HG03196 (cell line): ENCODE results near the gene CCN2.

Source experiments
- ATAC-seq: cut with Tn5 transposase; IDR thresholded peaks from one replicate; pipeline ENCODE4 v1.9.1; 2021; ENCODE audit not compliant: unreplicated experiment

Gene CCN2, protein sequence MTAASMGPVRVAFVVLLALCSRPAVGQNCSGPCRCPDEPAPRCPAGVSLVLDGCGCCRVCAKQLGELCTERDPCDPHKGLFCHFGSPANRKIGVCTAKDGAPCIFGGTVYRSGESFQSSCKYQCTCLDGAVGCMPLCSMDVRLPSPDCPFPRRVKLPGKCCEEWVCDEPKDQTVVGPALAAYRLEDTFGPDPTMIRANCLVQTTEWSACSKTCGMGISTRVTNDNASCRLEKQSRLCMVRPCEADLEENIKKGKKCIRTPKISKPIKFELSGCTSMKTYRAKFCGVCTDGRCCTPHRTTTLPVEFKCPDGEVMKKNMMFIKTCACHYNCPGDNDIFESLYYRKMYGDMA

DNA sequence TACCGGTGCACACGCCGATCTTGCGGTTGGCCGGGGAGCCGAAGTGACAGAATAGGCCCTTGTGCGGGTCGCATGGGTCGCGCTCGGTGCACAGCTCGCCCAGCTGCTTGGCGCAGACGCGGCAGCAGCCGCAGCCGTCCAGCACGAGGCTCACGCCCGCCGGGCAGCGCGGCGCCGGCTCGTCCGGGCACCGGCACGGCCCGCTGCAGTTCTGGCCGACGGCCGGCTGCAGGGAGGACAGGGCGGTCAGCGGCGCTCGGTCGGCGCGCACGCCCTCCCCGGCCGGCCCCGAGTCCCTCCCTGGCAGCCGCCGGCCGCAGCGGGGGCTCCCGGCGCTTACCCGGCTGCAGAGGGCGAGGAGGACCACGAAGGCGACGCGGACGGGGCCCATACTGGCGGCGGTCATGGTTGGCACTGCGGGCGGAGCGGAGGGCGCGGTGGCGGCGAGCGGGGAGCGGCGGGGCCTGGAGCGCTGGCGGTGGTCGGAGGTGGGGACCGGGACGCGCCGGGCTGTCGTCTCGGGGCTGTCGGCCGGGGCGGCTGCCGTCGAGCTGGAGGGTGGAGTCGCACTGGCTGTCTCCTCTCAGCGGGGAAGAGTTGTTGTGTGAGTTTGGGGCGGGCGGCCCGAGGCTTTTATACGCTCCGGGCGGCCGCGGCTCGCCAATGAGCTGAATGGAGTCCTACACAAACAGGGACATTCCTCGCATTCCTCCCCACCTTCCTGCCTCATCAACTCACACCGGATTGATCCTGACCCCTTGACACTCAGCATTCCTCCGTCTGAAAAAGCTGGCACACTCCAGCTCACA is at the start of gene CCN2:
CCN2 (minus strand) TSS at position 606 of the 809 bp plus-strand sequence; CDS start at position 406, 200 bp downstream.
- ATAC-seq: no peak

DNA sequence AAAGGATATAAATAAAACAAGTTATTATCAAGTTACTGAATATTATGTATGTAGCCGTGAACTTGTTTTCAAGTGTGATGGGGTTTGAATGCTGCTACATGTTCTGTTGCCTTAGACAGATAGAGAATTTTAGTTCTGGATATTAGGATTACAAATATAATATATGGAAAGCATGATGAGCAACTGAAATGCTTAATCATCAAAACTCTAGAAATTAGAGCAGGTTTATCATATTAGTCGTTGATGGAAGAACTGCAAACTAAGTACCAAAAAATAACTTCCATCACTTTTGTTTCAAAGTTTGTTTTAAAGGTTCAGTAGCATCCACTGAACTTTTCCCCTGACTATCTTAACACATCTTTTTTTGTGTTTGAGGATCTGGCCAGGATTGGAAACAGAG is 49.1 kb upstream of the CCN2 start:
- no peak for ATAC-seq

DNA sequence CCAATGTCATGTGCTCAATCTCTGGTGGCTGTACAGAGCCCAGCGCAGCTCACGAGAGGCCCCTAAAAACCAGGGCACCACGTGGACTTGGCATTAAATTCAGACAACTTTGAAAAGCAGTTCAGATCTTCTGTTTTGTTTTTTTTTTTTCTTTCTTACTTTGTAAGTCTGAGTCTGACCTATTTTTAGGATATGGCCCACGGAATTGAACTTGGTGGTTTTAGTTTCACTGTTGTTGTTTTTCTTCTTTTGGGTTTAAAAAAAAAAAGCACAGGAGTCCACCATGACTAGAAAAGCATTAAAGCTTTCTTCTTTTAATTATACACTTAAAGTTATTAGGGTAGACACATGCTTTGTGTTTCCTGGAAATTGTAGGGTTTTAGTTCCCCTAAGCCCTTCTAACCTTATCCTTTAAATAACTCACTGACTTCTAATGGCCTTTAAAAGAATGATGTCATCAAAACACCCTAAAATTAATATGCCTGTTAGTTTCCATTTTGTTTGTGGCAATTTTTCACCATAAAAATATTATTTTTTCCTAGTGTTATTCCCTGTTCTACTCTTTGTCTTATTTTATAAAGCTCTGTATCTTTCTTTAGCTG is 48.5 kb upstream of the CCN2 start:
- no peak for ATAC-seq

DNA sequence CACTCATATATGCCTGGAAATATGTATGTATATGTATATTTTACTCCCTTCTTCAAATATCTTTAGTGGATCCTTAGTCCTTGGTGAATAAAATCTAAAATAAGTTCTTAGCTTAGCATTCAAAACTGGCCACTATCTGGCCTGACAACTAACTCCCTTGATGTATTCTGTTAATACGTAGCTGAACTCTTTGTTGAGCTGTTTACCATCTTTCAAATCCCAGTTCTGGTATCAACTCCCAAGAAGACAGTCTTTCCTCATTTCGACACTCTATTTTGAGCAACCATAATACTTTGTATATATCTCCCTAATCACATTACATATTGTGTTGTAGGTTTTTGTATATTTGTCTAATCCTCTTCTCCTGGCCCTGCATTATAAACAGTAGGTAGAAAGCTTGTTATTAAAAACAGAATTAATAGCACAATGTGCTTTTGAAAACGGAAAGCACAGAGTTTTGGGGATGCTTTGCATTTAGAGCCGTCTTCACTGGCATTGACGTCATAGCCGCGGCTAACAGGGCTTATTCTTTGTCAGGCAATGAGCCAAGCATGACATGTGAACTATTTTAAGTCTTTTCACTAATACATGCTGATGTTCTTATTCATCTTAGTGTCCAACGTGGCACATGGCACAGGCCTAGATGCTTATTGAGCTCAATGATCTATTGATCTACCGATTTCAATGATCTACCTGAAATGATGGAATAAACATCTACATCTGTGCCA is 47.2 kb upstream of the CCN2 start:
- ATAC-seq: no peak

DNA sequence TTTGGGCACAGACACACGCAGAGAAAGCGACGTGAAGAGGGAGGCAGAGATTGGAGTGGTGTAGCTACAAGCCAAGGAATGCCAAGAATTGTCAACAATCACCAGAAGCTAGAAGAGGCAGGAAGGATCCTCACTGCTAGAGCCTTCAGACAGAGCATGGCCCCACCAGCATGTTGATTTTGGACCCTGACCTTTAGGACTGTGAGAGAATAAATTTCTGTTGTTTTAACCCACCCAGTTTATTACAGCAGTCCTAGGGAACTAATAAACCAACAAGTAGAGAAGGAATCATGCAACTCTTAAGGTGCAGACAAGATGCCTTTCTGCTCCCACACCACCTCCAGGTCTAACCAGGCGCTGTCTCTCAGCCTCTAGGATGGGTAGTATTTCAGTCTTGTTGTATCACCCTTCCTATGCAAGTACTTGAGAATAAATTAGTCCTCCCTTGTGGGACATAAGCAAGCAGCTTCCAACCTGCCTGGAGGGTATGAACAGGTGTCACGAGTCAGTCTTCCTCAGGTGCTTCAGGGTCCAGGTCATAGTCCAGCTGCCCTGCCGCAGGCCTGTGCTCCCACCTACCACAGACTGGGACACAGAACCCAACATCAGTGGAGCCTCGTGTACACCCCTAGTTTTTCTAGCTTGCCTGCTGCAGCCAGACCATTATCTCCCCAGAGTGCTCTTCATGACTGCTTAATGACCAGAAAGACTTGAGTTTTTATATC is 46.4 kb upstream of the CCN2 start:
- no peak for ATAC-seq

DNA sequence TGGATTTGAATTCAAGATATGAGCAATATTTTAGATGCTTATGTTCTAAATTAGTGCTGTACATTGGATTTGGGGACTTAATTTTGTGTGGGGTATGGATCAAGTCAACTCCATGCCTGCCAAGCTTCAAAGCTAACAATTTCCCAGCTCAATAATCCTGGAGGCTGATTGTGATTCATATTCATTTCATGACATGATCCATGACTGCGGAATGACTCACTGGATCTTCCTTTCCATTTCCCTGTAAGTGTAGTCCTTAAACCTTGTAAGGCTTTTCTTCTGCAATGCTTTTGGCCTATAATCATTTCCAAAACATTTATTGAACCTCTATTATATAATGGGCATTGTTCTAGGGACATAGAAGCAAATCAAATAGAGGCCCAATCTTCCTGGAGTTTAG is 44.7 kb upstream of the CCN2 start:
- no peak for ATAC-seq

DNA sequence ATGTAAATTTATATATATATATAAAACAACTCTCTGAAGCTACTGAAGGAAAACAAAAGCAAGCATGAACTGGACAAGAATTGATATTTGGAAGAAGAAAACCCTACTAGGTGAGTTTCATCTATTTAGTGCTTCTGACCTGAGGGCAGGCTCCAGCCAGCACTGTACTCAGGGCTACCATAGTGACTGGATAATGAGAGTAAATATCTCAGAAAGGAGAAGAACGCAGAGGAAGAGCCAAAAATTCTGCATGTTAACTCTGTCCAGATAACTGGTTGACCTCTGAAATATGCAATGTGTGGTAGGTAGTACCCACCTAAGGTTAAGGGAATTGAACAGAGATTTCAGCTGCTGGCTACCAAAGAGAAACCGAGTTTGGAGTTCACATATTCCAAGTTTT is 41.4 kb upstream of the CCN2 start:
- ATAC-seq: no peak

DNA sequence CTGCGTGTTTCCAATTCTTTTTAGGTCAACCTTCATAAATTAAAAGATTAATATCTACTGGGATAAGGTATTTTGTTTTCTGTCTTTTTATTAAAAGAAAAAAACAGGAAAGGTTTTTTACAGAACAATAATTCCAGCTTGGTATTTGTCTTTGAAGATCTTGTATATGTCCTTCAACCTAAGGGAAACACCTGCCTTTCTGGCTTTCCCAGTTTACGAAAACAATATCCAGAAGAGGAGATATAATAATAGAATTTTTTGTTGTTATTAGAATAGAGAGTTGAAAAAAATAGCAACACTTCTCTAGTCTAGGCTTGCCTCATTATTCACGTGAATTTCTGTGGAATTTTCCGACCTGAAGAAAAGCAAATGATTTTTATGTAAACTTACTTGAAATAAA is 37.9 kb upstream of the CCN2 start:
- no peak for ATAC-seq

DNA sequence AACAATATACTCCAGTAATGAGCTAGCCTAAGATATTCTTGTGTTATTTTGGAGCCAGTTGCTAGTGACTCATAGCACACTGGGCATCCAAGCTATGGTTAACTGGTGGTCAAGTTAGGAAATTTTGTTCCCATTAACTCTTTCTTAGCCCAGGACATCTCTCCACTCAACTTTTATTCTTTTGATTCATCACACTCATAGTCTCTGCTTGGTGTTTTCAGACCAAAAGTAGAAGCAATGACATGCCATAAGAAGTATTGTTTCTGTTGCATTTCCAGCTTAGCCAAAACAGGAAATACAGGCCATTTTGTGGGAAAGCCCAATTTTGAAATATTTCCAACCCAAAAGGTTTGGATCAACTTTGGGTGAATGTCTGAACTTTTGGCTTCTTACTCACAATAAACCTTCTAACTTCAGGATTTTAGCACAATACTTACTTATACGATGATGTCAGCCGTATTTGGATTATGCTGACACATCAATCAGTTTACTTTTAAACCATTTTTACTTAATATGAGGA is 31.6 kb upstream of the CCN2 start:
- ATAC-seq: no peak

DNA sequence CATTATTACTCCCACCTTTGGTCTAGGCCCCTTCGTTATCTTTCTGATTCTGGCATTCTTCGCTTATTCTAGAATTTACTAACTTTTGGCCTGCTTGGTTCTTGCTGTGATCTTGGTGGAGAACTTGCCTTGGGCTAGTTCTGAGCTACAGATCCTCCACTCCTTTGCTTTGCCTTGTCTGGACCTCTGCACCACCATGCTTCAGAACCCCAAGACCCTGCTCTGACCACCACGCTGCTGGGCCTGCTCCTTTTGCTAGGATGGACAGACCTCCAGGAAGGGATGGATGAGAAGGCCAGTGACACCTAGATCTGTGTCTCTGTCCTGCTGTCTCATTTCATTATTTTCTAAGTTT is 30.4 kb upstream of the CCN2 start:
- no peak for ATAC-seq

DNA sequence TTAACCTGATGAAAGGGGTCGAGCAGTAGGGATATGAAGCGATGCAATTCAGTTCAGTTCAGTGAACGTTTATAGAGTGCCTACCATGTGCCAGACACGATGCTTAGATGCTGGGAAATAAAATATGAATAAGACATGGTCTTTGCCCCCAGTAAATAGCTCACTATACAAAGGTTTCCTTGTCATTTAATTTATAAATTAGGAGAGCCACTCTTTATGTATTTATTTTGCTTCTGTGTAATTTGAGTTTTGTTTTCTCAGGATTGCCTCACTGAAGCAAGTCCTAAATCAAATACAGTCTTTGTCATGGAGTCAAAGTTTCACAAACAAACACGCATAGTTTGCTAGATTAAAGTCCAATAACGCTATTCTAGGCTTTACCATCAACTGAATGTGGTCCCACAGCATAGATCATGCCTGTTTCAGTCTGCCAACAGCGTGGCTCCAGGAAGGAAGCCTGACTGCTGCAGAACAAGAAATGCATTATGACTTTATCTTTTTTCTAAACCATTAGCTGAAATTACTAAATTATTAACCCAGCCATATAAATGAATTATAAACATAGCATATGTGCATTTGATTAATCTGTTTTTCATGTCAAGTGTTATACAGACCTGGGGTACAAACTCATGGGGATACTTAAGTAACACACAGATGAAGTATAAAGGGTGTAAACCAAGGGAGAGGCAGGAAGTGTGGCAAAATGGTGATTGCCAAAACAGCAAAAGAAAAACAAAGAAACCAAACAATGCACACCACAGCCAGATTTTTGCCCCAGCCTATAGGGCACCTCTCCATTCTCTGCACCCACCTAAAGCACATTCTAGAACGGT is 29.8 kb upstream of the CCN2 start:
- ATAC-seq: no peak

DNA sequence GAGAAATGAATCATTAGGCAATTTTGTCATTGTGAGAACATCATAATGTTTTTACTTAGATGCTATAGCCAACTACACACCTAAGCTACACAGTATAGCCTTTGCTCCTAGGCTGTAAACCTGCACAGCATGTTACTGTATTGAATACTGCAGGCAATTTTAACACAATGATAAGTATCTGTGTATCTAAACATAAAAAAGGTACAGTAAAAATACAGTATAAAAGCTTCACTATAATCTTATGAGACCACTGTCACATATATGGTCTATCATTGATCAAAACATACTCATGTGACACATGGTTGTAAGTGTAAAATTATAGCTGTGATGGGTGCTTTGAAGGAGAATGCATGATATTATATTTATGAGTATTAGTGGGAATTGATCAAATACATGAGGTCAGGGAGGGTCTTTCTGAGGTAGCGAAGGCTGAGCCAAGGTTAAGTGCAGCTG is 29.2 kb upstream of the CCN2 start:
- no peak for ATAC-seq

DNA sequence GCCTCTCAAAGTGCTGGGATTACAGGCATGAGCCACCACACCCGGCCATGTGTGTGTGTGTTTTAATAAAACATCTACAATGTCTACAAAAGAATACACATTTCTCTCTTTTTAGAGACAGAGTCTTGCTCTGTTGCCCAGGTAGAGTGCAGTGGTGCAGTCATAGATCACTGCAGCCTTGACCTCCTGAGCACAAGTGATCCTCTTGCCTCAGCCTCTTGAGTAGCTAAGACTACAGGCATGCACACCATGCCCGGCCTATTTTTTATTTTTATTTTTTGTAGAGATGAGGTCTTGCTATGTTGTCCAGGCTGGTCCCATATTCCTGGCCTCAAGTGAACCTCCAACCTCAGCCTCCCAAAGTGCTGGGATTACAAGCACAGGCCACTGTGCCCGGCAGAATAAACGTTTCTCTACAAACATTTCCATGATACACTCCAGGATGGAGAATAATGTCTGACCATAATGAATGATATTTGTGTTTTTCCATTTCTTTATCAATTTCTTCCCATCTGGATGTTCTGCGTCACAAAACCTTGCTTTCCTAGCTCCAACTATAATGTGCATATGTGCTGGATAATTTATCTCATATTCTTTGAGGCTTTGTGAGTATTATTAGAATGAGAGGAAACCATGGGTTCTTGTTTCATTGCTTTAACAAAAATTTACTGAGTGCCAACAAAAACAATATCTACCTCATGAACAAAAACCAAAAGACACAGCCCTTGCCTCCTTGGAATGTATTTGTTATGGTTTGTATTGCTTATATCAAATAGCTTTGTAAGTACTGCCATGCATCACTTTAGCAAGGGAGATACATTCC is 28.6 kb upstream of the CCN2 start:
- no peak for ATAC-seq

DNA sequence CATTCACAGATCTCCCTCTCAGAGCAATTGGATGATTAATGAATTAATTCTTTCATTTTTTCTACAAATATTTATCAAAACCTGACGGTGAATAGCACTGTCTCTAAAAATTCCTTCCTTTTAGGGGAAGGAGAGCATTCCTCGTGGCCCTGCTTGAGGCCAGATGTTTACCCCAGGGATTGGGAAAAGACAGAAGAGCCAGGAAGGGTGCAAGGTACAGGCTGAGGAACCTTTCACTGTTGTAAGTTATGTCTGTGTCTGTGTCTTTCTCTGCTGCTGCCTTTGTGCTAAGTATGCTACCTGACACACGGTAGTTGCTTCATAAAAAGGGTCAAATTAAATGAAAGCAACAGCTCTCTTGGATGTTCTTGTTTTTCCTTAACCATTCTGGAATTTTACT is 27.4 kb upstream of the CCN2 start:
- ATAC-seq: no peak

DNA sequence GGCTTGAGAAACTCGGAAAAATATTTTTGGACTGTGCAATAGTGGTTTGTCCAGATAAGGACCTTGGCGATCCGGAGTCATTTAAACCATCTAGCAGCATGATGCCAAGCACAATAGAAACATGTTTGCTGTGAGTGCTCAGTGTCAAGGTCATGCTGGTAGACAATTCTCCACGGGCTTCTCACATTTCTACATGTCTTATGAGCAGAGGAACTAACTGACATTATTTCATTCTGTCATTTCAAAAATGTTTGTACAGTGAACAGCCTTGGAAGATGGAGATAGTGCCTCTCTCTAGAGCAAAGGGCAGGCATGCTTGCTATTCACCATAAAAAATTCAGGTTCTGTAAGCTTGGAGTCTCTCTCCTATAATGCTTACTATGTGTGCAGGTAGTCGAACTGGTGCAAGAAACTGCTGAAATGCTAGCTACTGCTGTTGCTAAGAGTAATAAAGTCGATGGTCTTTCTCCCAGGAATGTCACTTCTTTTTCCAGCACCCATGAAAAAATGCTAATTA is 25.4 kb upstream of the CCN2 start:
- ATAC-seq: no peak

DNA sequence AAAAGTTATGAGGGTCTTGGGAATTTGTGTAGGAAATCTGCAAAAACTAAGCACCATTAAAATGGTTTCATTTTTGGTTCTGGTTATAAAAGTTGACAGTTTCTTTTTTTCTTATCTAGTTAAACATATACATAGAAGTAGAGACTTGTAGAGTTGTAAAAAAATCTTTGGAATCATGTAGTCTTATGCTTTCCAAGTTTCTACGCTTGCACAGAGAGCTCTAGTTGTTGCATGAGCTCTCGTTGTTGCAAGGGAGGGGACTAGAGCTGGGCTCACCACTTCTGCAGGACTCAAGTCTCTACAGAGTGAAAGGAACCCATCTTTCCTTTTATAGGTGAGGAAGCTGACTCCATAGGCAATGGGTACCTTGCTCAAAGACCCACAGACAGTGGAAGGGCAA is 21.6 kb upstream of the CCN2 start:
- no peak for ATAC-seq

DNA sequence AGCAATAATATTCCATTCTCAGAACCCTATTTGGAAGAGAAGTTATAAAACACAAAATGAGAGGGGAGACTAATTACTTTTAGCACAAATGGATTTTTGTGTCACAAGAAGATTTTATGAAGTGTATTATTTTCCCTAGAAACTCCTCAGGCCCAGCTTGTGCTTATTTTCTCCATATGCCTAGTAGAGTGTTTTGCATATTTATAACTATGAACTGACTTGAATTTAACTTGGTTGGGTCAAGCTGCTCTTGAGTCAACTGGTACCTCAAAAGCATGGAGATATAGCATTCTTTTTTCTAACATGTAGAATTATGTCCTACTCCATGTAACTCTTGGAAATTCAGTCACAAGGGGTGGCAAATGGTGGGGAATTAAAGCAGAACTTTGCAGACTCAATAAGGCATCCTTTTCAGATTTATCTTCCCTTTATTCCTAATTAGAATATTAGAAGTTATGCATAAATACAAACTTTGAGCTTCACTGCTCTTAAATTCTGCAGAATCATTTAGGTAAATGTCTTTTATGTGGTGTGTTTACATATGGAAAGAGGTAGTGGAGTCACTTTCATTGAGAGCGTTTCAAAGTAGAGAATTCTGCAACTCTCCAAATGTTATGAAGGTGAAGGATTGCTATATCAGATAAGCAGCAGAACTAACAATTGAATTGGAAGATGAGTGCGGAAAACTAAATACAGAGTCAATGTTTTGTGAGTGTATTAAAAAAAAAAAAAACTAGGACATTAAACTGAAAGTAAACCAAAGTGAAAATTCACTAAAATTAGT is 19.1 kb upstream of the CCN2 start:
- no peak for ATAC-seq

DNA sequence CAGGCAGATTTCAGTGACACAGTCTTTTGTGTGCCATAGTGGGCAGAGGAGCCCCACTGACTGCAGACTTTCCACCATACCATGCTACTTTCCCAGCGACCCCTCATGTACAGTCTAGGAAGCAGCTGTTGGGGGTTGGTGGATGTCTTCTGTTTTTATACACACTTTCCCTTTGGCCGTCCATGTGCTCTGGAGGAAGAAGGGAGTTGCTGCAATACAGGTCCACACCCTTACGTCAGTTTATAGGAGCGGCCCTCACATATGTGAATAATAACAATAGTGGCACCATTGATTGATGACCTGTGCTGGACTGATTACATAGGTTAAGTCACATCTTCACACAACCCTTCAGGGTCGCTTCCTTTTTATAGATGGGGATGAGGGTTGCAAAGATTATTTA is 17.5 kb upstream of the CCN2 start:
- ATAC-seq: no peak
